Measurements from ENCODE around the gene DRC7. TPM values are rescaled to one million over a fixed set of nuclear protein-coding genes. Genes with fewer than 3 reads are reported as not detected.
A peak's percentile ranks its signal among the peaks of the same experiment; 100 is the strongest.

Gene DRC7
- total and polyA plus RNA-seq, 9 of the 15 experiments (the other 6 are each of a cell fraction or from before 2014, with no cell fraction given) = 0.04 to 0.33 (median 0.12) TPM; not detected in 3

DNA sequence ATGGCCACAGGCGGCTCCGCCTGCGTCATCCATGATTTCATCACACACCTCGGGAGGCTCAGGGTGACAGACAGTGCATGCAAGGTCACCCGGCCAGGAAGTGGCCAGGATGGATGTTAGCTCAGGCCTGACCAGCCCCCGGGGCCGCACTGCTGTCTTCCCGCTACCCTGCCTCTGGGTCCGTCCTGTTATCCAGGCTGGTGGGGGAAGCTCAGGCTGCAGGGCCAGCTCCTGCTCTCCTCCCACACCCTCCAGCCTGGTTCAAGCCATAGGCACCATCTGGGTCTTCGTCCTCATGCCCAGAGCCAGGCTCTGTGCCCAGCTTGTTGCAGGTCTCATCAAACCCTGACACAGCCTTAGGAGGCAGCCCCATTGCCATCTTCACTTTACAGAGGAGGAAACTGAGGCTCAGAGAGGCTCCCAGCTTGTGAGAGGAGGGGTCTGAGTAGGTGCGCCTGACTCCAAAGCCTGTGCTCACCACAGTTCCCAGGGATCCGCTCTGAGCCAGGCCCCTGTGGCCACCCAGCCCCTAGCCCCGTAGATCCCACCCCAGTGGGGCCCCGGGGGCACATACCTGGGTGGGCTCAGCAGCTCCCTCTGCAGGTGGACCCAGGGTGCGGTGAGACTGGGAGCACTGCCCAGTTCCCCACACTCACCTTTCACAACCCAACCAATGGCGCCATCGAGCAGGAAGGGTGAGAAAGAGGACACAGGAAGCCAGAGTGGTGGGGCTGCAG lies 26.9 kb upstream of the DRC7 start (continued):
- TF ChIP-seq, protein P1, sequence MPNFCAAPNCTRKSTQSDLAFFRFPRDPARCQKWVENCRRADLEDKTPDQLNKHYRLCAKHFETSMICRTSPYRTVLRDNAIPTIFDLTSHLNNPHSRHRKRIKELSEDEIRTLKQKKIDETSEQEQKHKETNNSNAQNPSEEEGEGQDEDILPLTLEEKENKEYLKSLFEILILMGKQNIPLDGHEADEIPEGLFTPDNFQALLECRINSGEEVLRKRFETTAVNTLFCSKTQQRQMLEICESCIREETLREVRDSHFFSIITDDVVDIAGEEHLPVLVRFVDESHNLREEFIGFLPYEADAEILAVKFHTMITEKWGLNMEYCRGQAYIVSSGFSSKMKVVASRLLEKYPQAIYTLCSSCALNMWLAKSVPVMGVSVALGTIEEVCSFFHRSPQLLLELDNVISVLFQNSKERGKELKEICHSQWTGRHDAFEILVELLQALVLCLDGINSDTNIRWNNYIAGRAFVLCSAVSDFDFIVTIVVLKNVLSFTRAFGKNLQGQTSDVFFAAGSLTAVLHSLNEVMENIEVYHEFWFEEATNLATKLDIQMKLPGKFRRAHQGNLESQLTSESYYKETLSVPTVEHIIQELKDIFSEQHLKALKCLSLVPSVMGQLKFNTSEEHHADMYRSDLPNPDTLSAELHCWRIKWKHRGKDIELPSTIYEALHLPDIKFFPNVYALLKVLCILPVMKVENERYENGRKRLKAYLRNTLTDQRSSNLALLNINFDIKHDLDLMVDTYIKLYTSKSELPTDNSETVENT (CRISPR knock-in tag; IDR thresholded peaks at IDR 0.05) = no peak
- TF ChIP-seq, protein P2, sequence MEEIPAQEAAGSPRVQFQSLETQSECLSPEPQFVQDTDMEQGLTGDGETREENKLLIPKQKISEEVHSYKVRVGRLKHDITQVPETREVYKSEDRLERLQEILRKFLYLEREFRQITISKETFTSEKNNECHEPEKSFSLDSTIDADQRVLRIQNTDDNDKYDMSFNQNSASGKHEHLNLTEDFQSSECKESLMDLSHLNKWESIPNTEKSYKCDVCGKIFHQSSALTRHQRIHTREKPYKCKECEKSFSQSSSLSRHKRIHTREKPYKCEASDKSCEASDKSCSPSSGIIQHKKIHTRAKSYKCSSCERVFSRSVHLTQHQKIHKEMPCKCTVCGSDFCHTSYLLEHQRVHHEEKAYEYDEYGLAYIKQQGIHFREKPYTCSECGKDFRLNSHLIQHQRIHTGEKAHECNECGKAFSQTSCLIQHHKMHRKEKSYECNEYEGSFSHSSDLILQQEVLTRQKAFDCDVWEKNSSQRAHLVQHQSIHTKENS (CRISPR knock-in tag; IDR thresholded peaks at IDR 0.05) = no peak
- TF ChIP-seq KDM5B (IDR thresholded peaks at IDR 0.05; ENCODE audit: insufficient replicate concordance, low read depth, low read length) = no peak
- TF ChIP-seq HNRNPL (IDR thresholded peaks at IDR 0.05; ENCODE audit: low read depth, low read length) = peak; percentile 27; the same call in 1 of the 2 replicates
- no peak for TF ChIP-seq FOS (IDR thresholded peaks at IDR 0.05; ENCODE audit: extremely low read depth, insufficient read length)
- no peak for TF ChIP-seq ZNF79 (CRISPR knock-in tag; IDR thresholded peaks at IDR 0.05; ENCODE audit: low read depth)
- no peak for TF ChIP-seq MYBL2 (IDR thresholded peaks at IDR 0.05; ENCODE audit: low read depth)
- no peak for TF ChIP-seq MYBL2 (CRISPR knock-in tag; IDR thresholded peaks at IDR 0.05; ENCODE audit: borderline replicate concordance)
- no peak for TF ChIP-seq SRSF9 (IDR thresholded peaks at IDR 0.05; ENCODE audit: borderline replicate concordance, low read depth, low read length)
- no peak for TF ChIP-seq HDGF (IDR thresholded peaks at IDR 0.05)
- TF ChIP-seq CXXC5 (CRISPR knock-in tag; IDR thresholded peaks at IDR 0.05) = peak; percentile 87; the same call in 1 of the 2 replicates
- TF ChIP-seq CHCHD3 (CRISPR knock-in tag; IDR thresholded peaks at IDR 0.05) = no peak
- no peak for TF ChIP-seq NR2C1 (IDR thresholded peaks at IDR 0.05)
- TF ChIP-seq NR2C1 (tag; IDR thresholded peaks at IDR 0.05) = peak; percentile 84
- no peak for TF ChIP-seq NR2C2 (CRISPR knock-in tag; IDR thresholded peaks at IDR 0.05)
- TF ChIP-seq NR2C2 (tag; IDR thresholded peaks at IDR 0.05) = peak; percentile 93
- TF ChIP-seq, protein P3, sequence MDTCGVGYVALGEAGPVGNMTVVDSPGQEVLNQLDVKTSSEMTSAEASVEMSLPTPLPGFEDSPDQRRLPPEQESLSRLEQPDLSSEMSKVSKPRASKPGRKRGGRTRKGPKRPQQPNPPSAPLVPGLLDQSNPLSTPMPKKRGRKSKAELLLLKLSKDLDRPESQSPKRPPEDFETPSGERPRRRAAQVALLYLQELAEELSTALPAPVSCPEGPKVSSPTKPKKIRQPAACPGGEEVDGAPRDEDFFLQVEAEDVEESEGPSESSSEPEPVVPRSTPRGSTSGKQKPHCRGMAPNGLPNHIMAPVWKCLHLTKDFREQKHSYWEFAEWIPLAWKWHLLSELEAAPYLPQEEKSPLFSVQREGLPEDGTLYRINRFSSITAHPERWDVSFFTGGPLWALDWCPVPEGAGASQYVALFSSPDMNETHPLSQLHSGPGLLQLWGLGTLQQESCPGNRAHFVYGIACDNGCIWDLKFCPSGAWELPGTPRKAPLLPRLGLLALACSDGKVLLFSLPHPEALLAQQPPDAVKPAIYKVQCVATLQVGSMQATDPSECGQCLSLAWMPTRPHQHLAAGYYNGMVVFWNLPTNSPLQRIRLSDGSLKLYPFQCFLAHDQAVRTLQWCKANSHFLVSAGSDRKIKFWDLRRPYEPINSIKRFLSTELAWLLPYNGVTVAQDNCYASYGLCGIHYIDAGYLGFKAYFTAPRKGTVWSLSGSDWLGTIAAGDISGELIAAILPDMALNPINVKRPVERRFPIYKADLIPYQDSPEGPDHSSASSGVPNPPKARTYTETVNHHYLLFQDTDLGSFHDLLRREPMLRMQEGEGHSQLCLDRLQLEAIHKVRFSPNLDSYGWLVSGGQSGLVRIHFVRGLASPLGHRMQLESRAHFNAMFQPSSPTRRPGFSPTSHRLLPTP (IDR thresholded peaks at IDR 0.05; ENCODE audit: borderline replicate concordance, extremely low read depth, insufficient read length) = no peak
- no peak for TF ChIP-seq NFE2L1 (tag; IDR thresholded peaks at IDR 0.05; ENCODE audit: borderline replicate concordance, low read depth)
- peak; percentile 88 for TF ChIP-seq ZNF766 (CRISPR knock-in tag; conservative IDR thresholded peaks at IDR 0.05)
- no peak for TF ChIP-seq SNRNP70 (optimal IDR thresholded peaks at IDR 0.05; ENCODE audit: low read depth, low read length)
- TF ChIP-seq ZNF583 (CRISPR knock-in tag; IDR thresholded peaks at IDR 0.05) = no peak
- peak; percentile 64; the same call in 1 of the 2 replicates for TF ChIP-seq HDAC8 (tag; IDR thresholded peaks at IDR 0.05)
- TF ChIP-seq ZNF224 (CRISPR knock-in tag; IDR thresholded peaks at IDR 0.05) = no peak
